CD4-positive, alpha-beta T cell treated with Interleukin-12 subunit alpha and Interleukin-12 subunit beta, for 1 hour (primary cell): ENCODE data around the gene GNAO1.

Experiments
- DNase-seq: peaks from one replicate; pipeline ENCODE4 v3.0.0-alpha.2; 2020

The GNAO1 gene

DNA sequence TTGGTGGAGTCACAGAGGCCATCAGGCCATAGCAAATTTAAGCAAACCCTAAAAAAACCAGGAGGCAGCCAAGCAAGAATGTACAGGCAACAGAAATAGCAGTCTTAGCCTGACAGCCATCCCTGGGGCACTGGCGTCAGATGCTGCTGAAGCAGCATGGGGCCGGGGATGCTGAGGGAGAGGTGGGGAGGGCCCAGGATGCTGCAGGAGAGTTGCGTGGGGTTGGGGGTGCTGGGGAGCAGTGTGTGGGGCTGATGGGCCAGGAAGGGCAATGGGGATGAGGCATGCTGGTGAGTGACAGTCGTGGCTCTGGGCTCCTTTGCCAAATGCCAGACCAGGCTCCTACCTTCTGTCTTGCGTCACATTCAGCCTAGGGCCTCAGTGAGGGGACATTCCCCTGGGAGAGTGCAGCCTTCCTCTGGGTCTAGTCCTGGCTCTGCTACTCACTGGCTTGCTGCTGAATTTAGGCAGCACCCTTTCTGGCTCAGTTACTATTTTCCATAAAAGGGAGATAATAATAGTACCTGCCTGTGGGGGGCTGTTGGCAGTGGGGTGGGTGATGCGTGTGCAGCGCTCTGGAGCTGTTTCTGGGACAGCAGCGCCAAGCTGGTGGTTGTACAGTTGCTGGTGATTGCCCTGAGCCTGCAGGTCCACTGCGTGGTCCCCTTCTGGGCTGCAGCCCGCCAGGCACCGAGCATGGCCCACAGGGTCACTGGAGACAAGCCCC is 146.0 kb downstream of the GNAO1 start:
- no peak for DNase-seq

DNA sequence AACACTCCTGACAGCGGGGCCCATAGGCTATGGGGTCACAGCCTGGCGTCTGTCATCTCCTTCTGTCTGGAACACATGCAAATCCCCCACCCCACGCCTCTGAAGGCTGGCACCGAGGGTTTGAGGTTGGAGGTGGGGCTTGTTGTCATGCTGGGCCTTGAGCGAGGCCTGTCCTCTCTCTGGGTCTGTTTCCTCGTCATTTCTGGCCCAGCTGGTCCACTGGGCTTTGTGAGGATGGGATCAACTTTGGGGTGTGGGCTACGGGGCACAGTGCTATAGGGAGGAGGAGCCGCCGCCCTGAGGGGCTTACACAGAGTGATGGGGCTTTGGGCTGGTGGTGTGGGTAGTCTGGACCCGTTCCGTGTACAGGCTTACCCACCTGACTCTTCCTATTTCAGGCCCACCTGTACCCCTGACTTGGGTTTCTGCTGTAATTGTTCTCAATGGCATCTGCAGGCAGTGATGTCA is 146.6 kb downstream of the GNAO1 start:
- DNase-seq = no peak

DNA sequence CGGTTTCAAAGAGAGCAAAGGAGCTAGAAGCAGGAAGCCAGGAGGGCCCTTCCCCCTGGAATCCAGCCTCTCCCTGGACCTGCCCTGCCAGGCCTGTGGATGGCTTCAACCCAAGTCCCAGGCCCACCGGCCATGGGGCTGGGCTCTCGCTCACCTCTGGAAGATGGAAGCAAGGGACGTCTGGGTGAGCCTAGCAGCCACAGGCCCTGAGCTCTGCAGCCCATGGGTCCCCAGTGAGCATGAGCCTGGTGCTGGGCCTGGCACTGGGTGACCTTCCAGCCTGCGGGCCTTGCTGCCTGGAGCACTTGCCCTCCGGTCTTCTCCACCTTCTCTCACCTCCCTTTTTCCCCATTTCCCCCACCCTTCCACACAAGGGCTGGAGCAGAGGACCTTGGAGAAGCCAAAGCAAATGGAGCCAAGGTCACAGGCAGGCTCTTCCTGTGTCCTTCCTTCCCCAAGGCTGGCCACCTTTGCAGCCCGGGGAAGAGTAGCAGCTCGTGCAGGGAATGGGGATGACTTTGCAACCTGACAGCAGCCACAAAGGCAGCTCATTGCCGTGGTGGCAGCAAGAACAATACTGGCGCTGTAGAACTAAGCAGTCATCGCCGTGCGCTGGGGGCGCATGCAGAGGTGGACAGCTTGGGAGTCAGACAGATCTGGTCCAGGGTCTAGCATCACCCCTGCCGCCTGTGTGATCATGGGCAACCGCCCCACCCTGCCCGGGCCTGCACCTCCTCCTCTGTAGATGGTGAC is 147.5 kb downstream of the GNAO1 start:
- DNase-seq = no peak

DNA sequence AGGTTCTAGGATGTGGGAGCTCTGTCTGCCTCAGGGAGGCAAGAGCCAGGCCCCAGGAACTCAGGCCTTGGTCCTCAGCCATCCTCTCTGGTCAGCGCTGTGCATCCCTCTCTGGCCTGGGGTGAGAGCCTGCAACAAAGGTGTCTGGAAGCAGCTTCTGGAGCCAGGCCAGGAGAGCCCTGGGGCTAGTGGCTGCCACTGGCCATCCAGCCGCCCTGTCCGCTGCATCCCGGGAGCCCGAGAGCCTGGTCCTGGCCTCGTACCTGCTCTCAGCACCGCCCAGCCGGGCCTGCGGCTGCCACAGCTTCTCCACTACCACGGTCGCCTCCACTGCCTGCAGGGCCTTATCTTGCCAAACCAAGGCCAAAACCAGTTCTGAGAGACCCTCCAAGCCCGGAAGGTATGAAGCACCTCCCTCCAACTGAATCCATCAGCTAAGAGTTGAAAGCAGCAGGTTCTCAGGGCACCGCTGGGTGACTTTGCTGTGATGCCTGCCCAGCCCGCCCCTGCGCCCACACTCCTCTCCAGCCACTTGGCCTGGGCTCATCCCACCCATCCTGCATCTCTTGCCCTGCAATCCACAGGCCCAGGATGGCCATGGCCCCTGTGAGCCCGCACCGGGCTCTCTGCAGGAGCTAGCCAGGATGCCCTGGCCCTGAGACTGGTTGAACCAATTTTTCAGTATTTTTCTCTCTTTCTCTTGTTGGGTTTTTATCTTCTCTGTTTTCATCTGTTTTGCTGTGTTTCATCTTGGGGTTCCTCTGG is 148.3 kb downstream of the GNAO1 start:
- no peak for DNase-seq

DNA sequence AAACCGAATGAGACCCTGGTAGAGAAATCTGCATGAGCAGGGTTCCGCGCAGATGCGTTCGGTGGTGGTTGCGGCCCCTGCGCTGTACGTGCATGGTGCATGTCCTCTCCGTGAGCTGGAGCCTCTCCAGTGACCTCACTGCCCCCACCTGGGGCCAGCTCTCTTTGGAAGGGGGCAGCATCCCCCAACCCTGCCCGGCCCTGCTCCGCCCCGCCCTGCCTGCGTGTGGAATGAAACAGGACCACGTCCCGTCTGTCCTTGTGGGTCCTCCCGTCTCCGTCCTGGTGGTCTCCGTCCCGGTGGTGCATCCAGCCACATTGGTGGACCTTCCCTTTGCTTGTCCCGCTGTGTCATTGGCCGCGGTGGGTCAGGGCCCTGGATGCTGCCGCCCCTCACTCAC is 149.1 kb downstream of the GNAO1 start:
- no peak for DNase-seq

DNA sequence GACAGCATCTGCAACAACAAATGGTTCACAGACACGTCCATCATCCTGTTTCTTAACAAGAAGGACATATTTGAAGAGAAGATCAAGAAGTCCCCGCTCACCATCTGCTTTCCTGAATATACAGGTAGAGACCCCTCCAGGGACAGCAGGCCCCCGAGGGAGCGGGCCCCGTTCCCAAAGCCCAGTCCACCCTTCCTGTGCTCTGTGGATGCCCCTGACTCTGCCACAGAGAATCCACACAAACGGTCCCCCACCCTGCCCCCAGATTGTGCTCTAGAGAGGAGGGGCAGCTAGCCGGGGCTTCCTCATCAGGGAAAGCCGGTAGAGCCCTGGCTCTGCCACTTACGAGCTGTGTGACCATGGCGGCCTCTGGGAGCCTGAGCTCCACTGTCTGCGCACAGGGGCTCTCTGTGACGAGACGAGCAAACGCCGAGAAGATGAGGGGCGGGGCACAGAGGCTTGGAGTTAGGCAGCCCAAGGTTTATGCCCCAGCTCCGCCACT is 149.6 kb downstream of the GNAO1 start:
- DNase-seq = no peak

DNA sequence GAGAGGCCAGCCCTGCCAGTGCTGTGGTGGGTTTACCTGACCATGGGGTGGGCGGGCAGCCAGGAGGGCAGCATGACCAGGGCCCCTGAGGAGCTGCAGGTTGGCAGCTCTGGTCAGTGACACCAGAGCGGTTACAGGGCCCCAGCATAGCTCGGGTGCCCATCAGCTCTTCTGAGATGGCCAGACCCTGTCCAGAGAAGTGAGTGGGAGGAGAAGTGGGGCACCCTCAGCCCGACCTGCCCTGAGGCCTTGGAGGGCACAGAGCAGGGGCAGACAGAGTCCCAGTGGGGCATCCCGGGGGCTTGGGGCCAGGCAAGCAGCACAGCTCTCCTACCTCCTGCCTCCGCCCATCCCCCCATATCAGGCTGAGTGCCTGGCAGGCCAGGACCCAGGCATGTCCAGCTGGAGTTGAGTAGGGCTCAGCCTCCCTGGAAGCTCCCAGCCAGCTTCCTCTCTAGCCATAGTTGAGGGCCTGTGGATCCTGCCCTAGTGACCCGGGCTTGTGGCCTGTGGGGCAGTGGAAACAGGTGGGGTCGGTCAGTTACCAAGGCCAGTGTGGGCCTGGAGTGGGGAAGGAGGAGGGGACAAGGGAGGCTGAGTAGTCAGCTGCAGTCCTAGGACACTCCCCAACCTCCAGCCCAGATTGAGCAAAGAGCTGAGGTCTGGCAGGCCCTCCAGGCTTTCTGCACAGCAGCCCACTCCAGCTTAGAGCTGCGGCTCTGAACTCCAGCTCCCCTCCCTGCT is 150.5 kb downstream of the GNAO1 start:
- DNase-seq = no peak

DNA sequence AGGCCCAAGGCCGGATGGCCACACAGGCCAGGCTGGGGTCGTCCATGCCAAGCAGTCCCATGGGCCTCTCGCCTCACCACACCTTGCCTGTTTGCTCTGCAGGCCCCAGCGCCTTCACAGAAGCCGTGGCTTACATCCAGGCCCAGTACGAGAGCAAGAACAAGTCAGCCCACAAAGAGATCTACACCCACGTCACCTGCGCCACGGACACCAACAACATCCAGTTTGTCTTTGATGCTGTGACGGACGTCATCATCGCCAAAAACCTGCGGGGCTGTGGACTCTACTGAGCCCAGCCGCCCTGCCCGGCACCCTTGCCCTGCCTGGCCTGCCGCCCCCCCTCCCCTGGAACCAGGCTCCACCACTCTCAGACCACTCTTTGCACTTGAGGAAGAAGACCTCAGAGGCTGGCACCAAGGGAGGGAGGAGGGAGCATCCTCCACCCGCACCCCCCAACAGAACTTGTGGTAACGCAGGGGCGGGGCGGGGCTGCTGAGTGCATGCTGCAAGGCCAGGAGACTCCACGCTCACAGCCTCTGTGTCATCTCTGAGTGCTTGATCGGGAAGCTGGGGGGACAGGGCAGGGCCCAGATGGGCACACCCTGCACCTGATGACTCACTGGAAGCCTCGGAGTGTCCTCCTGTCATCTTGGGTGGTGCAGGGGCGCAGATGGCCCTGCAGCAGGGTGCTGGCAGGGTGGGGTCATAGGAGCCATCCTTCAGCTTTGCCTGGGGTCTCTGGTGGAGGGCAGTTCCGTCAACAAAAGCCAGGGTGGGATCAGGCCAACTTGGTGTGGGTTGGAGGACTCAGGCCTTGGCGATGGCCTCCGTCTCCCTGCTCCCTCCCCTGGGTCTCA is 152.6 kb downstream of the GNAO1 start:
- no peak for DNase-seq

DNA sequence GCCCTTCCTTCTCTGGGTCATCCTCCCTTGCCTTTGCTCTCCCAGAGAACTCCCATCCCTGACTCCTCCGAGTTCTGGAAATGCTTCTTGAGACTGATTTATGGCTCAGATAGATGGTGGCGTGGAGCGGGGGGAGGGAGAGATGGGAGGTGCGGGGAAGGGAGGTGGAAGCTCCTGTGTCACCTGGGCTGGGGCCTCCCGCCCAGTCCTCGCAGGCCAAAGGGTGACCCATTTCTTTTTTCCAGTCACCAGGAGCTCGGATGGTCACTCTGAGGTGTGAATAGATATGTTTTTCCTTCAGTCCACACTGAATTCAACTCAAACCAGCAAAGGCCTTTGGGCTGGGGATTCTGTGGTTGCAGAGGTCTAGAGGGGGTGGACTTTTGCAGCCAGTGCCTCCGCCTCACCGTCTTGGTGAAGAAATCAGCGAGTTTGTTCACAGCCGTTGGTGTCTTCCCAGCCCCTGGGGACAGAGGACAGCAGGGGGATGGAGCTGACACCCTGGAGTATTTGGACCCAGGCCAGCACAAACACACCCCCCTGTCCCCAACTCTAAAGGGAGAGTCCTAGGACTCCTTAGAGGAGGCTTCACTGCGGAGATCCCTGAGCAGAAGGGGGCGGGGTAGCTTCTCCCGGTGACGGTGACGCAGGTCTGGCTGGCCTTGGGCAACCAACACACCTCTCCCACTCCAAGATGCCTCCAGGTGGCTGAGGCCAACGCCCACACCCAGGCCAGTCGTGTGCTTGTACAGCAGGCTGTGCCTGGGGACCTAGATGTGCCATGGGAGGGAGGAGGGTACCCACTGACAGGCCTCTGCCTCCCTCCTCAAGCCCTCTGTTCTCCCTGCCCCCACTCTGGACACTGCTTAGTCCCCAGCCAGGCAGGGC is 153.5 kb downstream of the GNAO1 start:
- DNase-seq = no peak

DNA sequence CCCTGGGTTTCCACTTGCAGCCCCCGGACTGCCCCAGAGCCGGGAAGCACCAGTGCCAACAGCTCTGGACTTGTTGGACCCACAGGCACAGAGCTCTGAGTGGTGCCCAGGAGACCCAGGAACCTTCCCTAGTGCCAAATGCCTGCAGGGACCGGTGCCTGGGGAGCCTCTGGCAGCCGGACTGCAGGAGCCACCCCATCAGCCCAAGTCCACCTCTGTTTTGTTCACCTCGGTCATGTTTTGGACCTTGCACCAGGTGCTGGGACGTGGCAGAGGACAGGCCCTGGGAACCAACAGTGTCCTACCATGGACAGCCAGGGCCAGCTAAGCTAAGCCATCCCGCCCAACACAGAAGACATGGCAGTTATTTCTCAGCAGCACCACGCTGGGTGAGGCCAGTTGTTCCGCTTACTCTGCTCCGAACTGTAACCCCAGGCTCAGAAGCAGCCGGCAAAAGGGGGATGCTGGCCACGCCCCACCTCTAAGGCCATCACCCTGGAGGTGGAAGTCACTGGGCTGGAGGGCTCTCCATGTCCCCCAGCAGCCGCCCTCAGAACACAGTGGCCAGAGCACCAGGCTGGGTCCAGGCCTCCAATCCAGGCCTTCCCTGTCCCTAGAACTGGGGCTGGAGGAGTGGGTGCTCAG is 154.2 kb downstream of the GNAO1 start:
- DNase-seq = no peak

DNA sequence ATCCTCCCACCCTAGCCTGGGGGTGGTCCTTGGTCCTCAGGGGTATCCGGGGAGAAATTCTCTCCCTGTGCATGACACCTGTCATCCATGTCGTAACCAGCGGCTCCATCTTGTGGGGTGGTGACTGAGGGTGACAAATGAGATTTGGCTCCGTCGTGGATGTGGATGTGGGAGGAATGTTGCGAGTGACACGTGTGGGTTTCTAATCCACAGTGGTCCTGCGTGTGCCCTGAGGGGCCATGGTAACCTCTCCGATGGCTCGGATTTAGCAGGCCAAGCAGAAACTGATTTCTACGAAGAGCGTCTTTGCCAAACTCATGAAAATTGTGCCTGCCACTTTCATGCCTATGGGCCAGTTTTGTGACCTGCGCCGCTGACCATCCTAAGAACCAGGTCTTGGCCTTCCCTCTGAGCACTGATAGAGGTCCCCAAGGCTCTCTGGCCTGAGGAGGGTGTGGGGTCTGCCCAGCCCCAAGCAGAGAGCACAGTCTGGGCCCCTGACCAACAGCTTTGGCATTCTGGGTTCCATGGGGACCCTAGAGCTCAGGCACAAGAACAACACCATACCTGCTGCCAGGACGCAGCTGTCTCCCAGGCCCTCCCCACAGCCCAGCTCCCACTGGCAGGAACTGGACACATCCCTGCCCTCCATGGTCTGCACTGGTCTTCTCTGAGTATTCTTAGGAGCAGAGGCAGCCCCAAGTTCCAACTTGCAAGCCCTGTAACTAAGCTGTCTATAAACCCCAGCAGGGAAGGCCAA is 155.0 kb downstream of the GNAO1 start:
- no peak for DNase-seq

DNA sequence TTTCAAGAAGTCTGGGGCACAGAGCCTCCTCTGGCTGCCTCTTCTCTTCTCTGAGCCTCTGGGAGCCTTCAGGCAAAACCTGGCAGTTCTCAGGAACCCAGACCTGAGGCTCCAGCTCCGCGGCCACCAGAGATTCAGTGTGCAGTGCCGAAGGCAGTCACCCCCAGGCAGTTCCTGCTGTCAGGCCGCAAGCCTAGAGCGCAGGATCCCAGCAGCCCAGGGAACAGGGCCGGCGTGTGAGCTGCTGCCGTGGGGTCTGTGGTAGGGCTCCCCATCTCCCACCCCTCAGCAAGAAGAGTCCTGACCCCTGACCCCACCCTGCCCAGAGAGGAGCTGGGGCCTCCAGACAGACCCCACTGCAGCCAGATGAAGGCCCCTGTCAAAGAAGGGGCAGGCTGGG is 155.9 kb downstream of the GNAO1 start:
- DNase-seq = no peak

DNA sequence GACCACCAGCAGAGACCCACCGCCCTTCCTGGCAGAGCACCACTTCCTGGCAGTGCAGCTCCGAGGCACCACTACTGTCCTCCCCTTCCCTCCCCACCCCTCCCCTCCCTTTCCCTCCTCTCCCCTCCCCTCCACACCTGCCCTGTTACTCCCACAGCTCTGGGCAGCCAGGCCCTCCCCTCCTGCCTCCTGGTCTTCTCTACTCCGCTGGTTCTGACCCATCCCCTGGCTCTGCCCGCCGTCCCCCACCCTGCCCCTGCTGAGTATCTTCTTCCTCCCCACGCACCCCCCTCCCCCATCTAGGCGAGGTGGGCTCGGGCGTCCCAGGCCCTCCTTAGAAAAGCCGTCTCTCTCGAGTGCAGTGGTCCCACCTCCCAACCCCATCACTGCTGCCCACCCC is 156.4 kb downstream of the GNAO1 start:
- DNase-seq = no peak

DNA sequence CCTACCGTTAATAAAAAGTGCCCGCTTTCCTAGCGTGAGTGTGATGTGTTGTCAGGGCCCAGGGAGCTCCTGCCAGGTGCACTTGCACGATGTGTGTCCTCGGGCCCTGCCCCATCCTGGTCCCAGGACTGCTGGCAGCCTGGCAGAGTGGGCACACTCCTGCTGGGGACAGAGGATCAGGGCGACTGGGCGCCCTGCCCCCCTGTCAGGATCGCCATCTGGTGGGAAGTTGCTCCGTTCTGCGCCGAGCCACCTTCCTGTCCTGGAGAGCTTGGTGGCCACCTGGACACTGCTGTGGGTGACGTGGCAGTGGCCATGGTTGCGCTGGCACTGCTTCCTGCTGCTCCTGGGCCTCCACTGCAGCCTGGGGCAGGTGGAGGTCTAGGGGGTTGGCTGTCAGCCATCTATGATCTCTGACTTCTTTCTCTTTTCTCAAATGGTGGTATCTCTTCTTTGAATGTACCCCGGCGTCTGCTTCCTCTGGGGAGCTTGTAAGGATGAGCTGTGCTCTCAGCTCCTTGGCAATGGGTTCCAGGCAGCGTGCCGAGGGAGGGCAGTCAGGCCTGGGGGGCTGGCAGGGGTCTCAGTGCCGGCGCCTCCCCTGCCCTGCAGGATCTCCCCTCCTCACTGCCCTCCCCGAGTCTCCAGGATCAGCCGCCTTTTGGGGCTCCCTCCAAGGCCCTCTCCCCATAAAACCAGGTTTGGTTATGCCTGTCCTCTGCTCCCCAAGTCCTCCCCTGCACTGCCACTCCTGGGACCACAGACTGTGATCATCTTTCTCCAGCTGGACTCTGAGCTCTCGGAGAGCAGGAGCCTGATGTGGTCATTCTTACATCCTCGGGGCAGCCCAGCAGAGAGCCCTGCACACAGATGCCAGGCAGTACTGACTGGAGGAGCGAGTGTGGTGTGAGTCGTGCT is 157.1 kb downstream of the GNAO1 start:
- DNase-seq = no peak

DNA sequence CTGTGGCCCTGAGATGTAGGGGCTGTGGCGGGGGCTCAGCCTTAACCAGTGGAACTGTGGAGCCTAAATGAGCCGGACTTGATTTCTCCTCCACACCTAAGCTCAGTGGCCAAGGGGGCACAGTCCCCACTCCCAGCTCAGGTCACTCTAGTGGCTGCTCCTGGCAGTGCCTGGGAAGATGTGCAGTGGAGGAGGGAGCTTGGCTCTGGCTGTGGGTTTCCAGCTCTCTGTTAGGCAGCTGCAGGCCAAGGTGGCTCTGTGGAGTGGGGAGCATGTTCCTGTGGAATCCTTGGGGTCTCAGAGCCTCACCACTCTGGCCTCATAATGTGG is 157.8 kb downstream of the GNAO1 start:
- DNase-seq = no peak

DNA sequence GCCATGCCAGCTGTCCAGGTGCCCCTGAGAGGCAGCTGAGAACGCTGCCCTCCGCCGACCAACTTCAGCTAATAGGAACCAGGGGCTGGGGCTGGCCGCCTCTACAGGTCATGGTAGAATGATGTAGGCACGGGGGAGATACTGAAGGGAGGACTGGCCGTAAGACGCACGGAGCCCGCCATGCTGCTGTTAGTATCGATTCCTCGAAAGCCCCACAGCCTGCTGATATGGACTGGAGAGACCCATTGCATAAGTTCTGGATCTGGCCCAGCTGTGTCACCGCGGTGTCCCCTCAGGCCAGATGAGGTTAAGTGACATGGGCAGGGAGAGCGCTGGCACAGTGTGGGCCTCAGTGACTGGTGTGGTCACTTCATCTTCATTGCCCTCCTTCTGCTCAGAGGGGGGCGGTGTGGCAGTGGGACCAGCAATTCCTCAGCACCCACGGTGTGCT is 158.4 kb downstream of the GNAO1 start:
- DNase-seq = no peak

DNA sequence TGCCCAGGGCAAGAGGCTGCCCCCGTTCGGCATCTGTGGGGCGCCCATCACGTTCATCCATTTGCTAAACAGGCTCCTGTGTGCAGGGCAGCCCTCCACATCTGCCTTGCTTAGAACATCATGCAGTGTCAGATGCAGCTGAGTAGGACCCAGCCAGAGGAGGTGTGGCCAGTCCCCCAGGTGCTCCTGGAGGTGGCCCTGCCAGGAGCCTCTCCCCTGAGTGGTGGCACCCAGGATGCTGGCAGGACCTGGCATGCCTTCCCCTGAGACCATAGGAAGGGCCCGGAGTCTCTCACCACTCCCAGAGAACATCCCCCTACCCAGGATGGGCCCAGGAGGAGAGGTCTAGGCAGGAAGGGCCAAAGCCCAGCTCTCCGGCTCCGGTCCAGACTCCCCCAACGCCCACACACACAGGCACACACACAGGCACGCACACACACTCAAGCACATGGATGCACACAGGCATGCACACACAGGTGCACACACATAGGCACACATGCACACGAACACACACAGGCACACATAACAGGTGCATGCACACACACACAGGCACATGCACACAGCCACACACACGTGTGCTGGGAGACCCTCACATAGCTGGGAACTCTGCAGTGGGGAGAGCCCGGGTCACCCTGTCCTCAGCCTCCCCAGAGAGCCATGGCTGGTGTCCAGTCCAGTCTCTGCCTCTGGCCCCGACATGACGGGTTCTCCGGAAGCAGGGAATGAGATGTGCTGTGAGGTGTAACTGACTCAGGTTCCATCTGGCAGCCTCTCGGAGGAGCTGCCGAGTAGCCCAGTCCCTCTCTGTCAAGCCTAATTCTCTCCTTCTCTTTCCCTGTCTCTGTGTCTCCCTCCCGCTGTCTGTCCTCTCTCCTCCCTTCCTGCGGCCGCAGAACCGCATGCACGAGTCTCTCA is 159.5 kb downstream of the GNAO1 start:
- DNase-seq = no peak
